K562 (cell line): ENCODE results near the gene NPTX2. TPM values are rescaled to one million over a fixed set of nuclear protein-coding genes. Genes with fewer than 3 reads are reported as not detected.

ENCODE experiments used
- ATAC-seq: fragments of 200-7000 bp; cut with Tn5 transposase; 3 replicates; pipeline ENCODE4 v1.9.1; 2020; ENCODE audit warnings: moderate library complexity
- BruUV-seq: library from RNA; stranded (reverse); fragments of 400-500 nt; replicated peaks from 2 replicates; lab custom pipeline; 2021; lab: Mats Ljungman, UMichigan
- CTCF ChIA-PET: fragments of 300-600 bp; formaldehyde crosslinking; extraction: SDS; loops from one replicate; lab custom pipeline; 2021; ENCODE audit warnings: low intra/inter-chr PET ratio; lab: Yijun Ruan, JAX
- POLR2A ChIA-PET: fragments of 300-600, 350-650 bp; sonication (Branson Sonifier 250); formaldehyde crosslinking; extraction: SDS; loops from one replicate; lab custom pipeline; 2021; ENCODE audit warnings: antibody characterized with exemption, inconsistent platforms; lab: Yijun Ruan, JAX
- DNase-seq, 4 experiments: peaks; one replicate each; pipeline versions ENCODE4 v3.0.0 to v3.0.0-alpha.2; 2011 to 2018; ENCODE audit warnings: low spot score in 3 of 4, mixed read lengths in 3 of 4; ENCODE audit errors: extremely low read depth in 1 of 4
- FAIRE-seq: peaks from 2 replicates; lab custom pipeline; 2011; peaks lifted over from hg19 to GRCh38; lab: Jason Lieb, UNC
- H2AFZ ChIP-seq: 2 replicates; pipeline ENCODE4 v1.6.0; 2011; ENCODE audit warnings: low read depth, low read length, control low read depth, inconsistent platforms
- H3K27ac ChIP-seq: fragments of 200-600 bp; 3 replicates; pipeline ENCODE4 v1.8.0; 2011; ENCODE audit warnings: low read depth, mild to moderate bottlenecking, control low read depth, inconsistent platforms, low read length, moderate library complexity, mixed read lengths; ENCODE audit errors: extremely low read depth
- H3K27me3 ChIP-seq, 2 experiments: fragments of 300-600 bp in 1 of 2; 2 replicates in 1 of 2; 3 replicates in 1 of 2; pipeline versions ENCODE4 v1.6.0 to v1.8.0; 2011; ENCODE audit warnings: inconsistent platforms in 2 of 2, low read length in 2 of 2, mild to moderate bottlenecking in 1 of 2, mixed read lengths in 1 of 2, moderate library complexity in 1 of 2; ENCODE audit not compliant: control insufficient read depth in 2 of 2, insufficient read depth in 2 of 2
- H3K36me3 ChIP-seq: fragments of 300-600 bp; 3 replicates; pipeline ENCODE4 v1.8.0; 2011; ENCODE audit warnings: mild to moderate bottlenecking, low read length, inconsistent platforms; ENCODE audit not compliant: control insufficient read depth, insufficient read depth
- H3K4me1 ChIP-seq, 2 experiments: fragments of 200-600 bp in 1 of 2; replicated peaks in 1 of 2; 2 replicates in 1 of 2; 3 replicates in 1 of 2; pipeline versions ENCODE4 v1.5.1 to v1.8.0; 2011; ENCODE audit warnings: inconsistent platforms in 2 of 2, low read length in 2 of 2, mild to moderate bottlenecking in 1 of 2, mixed read lengths in 1 of 2, moderate library complexity in 1 of 2; ENCODE audit not compliant: control insufficient read depth in 2 of 2, insufficient read depth in 2 of 2
- H3K4me2 ChIP-seq: 2 replicates; pipeline ENCODE4 v1.6.1; 2011; ENCODE audit warnings: low read length, control low read depth, inconsistent platforms, mixed read lengths; ENCODE audit not compliant: insufficient read depth
- H3K4me3 ChIP-seq: fragments of 200-600 bp; sonication (generic), shearing (Covaris generic); 2 replicates; pipeline ENCODE4 v1.5.1; 2016; ENCODE audit warnings: control low read depth, inconsistent platforms
- H3K79me2 ChIP-seq: fragments of 200-600 bp; 3 replicates; pipeline ENCODE4 v1.8.0; 2011; ENCODE audit warnings: low read length, inconsistent platforms; ENCODE audit not compliant: control insufficient read depth, insufficient read depth
- H3K9ac ChIP-seq, 2 experiments: 2 replicates each; pipeline versions ENCODE4 v1.6.0 to v1.6.1; 2011; ENCODE audit warnings: low read depth in 2 of 2, low read length in 2 of 2, control low read depth in 1 of 2, inconsistent platforms in 1 of 2, mild to moderate bottlenecking in 1 of 2, mixed read lengths in 1 of 2; ENCODE audit not compliant: insufficient read depth in 1 of 2
- H3K9me1 ChIP-seq: one replicate; pipeline ENCODE4 v1.6.0; 2011; ENCODE audit warnings: inconsistent platforms, mild to moderate bottlenecking, low read length, moderate library complexity; ENCODE audit not compliant: control insufficient read depth, insufficient read depth
- H3K9me3 ChIP-seq: replicated peaks from 2 replicates; pipeline ENCODE4 v1.5.1; 2011; ENCODE audit warnings: low read depth, low read length, inconsistent platforms; ENCODE audit not compliant: control insufficient read depth, insufficient read depth
- H4K20me1 ChIP-seq: replicated peaks from 2 replicates; pipeline ENCODE4 v1.6.1; 2011; ENCODE audit warnings: low read length, inconsistent platforms, mixed read lengths; ENCODE audit not compliant: control insufficient read depth, insufficient read depth
- E2F4 ChIP-seq: sonication (generic); formaldehyde crosslinking; IDR thresholded peaks from 2 replicates; pipeline ENCODE4 v1.8.0; 2022; ENCODE audit warnings: mild to moderate bottlenecking, low read depth, missing genetic modification reagents
- HDAC1 ChIP-seq, 2 experiments: fragments of 450-650 bp; IDR thresholded peaks; 2 replicates each; pipeline ENCODE4 v1.6.1; 2016 to 2017; ENCODE audit warnings: inconsistent platforms in 1 of 2, mild to moderate bottlenecking in 1 of 2, moderate library complexity in 1 of 2
- NEUROD1 ChIP-seq: fragments of 150-350 bp; IDR thresholded peaks from 2 replicates; pipeline ENCODE4 v1.6.1; 2014; ENCODE audit warnings: borderline replicate concordance, low read length, low read depth; ENCODE audit not compliant: partially characterized antibody
- ZBTB34 ChIP-seq: fragments of 250-450 bp; sonication (Bioruptor Pico); IDR thresholded peaks from 2 replicates; pipeline ENCODE4 v1.8.0; 2021; ENCODE audit warnings: mild to moderate bottlenecking, moderate library complexity
- ZNF12 ChIP-seq: sonication (generic); formaldehyde crosslinking; IDR thresholded peaks from 2 replicates; pipeline ENCODE4 v1.4.0; 2020; ENCODE audit warnings: mild to moderate bottlenecking, missing genetic modification reagents
- WGBS: fragments of 100-300 bp; shearing (Covaris generic); methylation state at CpG from one replicate; pipeline ENCODE4 v1.1.6; 2016; ENCODE audit warnings: low coverage, mixed read lengths; ENCODE audit not compliant: insufficient coverage; ENCODE audit errors: missing lambda C conversion rate; 5-methylcytosine and 5-hydroxymethylcytosine counted together
- in situ Hi-C: fragments of 300-500 bp; cut with MboI; formaldehyde crosslinking; loops from 4 replicates; pipeline ENCODE4 v1.15.0; 2018; ENCODE audit warnings: inconsistent platforms, mixed read lengths
- intact Hi-C: fragments of 100-400 bp; cut with micrococcal nuclease; formaldehyde crosslinking; loops from 2 replicates; pipeline ENCODE4 v1.14.2; 2022
- polyA plus RNA-seq, 8 experiments: library from polyadenylated mRNA; depleted of rRNA in 4 of 8; stranded (reverse) in 5 of 8; unstranded in 3 of 8; fragments of >200 nt; fragmentation: Nextera tagmentation in 2 of 8; fragmentation: Illumina TruSeq in 1 of 8; extraction: Ambion mirVana in 2 of 8; extraction: Trizol in 1 of 8; gene quantifications; 2 replicates each; pipeline versions ENCODE4 v1.2.1 to v1.2.3, GENCODE V29; 2011 to 2014; ENCODE audit warnings: inconsistent platforms in 1 of 8, missing spikeins in 1 of 8
- total RNA-seq, 7 experiments: library from RNA; depleted of rRNA in 6 of 7; stranded (reverse); fragments of >200 nt in 6 of 7; fragmentation: Illumina TruSeq in 2 of 7; extraction: Trizol in 2 of 7; gene quantifications; 2 replicates each; pipeline versions ENCODE4 v1.2.1 to v1.2.3, GENCODE V29; 2011 to 2021; ENCODE audit warnings: low replicate concordance in 1 of 7

NPTX2 gene
- total and polyA plus RNA-seq, 9 of the 15 experiments (the other 6 are each of a cell fraction or from before 2014, with no cell fraction given), result 0.07 TPM; not detected in 8

GRCh38 chr7:98617960-98618418 lies 904 bp downstream of the NPTX2 start:
- Histone ChIP-seq H3K9me1 (no peaks in the 10 kb centered on the region), H4K20me1 (no peaks in the 10 kb centered on the region), H2AFZ (no peak overlapping the region), H3K4me3 (no peak overlapping the region), H3K4me1 (peaks cover 0 to 12% of the 10 kb centered on the region in 2 experiments; a peak in 2 of 5 replicates), H3K9ac (no peak overlapping the region), H3K9me3 (no peaks in the 10 kb centered on the region), H3K27ac (no peak overlapping the region), H3K4me2 (no peak overlapping the region), H3K79me2 (no peaks in the 10 kb centered on the region), H3K27me3 (peaks cover 1 to 34% of the 10 kb centered on the region in 2 experiments; a peak in 4 of 5 replicates), H3K36me3 (no peaks in the 10 kb centered on the region)
- ATAC-seq, result no peak
- no peak for TF ChIP-seq ZNF12 (CRISPR knock-in tag)
- no peak for TF ChIP-seq NEUROD1
- TF ChIP-seq HDAC1 (IDR thresholded peaks at IDR 0.05), result no peak
- no peak for TF ChIP-seq E2F4 (CRISPR knock-in tag)
- no peak for TF ChIP-seq ZBTB34
- intact Hi-C loops (no loop called here), in situ Hi-C loops (no loop called here)
- no peak for DNase-seq
- no peak for FAIRE-seq
- ChIA-PET CTCF (interaction anchor here (0.6 kb wide), 1 partner anchor 1214 kb away, joined by 3 read pairs; no protein-coding TSS in a partner anchor), POLR2A (no interaction called here)
- BruUV-seq, result no TSS peak
- 31% methylated on average over 29 of the region's 40 CpGs for WGBS
